SK-N-DZ (cell line): ENCODE measurements around the gene NEK10.

ENCODE experiments used
- DNase-seq: peaks from one replicate; pipeline ENCODE4 v3.0.0-alpha.2; 2015; ENCODE audit warnings: low spot score

NEK10 gene

DNA sequence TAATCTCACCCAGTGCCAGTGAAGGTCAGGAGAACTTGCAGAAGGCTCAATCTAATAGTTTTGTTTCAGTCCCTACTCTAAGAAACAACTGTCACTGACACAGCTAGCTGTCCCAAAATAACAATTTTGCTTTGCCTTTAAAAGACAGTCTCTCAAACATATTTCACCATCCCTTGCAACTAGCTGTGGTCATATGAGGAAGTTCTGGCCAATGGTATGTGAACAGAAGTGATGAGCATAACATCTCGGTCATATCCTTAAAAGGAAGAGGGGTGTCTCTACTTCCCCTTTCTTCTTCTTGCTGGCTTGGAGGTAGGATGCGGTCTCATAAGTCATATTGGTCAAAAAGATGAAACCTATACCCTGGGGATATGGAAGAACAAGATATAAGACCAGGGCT, 198.1 kb downstream of the NEK10 start:
- DNase-seq: no peak

DNA sequence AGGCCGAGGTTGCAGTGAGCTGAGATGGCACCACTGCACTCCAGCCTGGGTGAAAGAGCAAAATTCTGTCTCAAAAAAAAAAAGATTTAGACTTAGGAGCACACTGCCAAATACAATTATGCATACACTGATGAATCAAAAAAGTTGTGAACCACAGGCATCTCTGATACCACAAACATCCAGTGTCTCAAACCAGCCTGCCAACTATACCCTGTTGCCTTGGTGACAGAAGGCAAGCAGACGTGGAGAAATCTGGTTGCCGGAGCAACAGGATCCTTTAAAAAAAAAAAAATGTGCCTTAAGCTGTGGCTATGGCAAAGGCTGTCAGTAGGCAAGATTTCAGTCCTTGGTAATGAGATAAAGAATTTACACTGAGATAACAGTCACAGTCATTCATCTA, 202.3 kb downstream of the NEK10 start:
- DNase-seq: peak; percentile 16

DNA sequence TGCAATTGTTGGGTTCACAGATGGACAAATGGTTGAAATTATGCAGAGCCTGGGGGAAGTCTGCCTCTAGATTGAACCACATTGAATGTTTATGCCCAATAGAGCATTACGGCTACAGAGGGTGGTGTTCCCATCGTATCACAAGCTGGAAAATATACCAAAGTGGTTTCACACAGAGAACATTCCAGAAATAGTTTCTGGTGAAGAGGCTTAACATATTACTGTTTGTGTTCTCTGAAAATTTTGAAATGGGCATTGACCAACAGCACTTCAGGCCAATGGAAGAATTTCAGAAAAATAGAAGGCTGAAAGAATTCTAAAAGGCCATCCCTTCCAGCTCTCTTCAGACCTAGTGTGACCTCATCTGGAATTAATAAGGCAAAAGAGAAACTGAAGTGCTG, 203.9 kb downstream of the NEK10 start:
- DNase-seq: no peak

DNA sequence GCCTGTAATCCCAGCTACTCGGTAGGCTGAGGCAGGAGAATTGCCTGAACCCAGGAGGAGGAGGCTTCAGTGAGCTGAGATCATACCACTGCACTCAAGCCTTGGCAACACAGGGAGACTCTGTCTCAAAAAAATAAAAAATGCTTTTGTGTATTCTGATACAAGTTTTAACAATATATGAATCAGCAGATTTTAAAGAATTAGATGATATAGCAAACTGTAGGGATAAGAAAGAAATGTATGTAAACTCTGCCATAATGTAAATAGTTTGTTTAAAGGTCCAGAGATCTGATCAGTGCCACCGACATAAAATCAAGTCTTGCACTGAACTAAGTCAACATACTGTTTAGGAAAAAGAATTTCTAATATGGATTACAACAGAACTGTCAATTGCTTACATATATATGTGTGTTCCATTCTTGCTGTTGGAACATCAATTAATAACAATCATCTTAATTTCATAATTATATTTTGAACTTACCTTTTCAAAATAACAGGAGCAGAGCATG, 208.3 kb downstream of the NEK10 start:
- no peak for DNase-seq

DNA sequence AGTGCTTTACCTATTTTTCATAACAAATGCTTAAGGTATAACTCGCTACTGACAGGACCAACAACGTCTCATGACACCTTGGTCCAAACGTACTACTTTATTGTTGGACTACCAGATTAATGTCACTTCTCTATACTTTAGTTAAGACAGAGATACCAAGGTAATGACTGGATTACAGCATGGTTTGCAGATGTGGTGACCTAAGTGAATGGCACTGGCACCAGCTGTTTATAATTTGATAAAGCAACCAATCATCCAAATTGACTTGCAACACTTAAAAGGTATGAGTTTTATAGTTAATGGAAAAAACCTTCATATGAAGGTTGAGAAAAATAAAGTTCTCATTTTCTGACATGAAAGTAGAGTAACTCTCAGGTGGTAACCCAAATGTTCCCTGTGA, 209.0 kb downstream of the NEK10 start:
- no peak for DNase-seq

DNA sequence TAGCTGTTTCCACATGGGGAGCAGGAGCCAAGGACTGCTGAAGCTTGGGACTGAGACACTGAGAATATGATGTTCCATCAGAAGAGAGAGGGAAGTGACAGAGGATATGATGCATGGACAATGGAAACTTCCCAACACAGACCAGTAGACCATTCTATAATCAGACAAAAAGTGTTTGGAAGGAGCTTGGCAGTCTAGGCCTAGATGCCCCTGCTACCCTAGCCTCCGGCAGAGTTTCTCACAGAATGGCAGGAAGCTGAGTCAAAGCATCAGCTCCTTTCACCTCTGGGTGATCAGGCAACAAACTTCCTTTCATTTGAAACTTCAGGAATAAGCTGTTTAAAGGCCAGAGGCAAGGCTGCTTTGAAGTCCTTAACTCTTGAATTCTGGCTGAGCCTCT, 222.0 kb downstream of the NEK10 start:
- DNase-seq: no peak

DNA sequence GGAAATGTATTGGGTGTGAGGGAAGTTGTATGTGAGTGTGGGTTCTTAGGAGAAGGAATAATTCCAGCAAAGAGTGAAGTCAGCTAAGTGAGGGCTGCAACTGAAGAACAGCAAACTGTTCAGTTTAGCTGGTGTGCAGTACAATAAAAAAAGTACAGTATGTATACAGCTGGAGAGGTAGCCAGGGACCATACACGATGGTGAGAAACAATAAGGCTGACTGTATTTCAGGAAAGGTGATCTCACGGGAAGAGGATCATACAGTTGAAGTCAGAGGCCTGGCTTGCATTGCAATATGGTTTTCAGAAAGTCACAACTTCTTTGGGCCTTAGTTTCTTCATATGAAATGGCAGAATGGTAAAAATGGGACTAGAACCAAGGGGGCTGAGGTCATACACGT, 222.4 kb downstream of the NEK10 start:
- no peak for DNase-seq

DNA sequence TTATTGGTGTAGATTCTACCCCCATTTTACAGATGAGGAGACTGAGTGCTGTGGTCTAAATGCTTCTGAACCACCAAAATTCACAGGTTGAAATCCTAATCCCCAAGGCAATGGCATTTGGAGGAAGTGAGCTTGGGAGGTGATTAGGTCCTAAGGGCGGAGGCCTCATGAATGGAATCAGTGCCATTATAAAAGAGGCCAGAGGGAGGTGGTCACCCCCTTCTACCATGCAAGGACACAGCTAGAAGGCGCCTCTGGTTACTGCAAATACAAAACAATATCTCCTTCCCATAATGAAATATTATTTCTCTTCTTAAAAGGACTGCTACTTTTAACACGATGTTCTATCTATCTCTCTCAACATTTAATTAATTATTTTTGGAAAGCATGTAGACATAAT, 223.5 kb downstream of the NEK10 start:
- DNase-seq: no peak

DNA sequence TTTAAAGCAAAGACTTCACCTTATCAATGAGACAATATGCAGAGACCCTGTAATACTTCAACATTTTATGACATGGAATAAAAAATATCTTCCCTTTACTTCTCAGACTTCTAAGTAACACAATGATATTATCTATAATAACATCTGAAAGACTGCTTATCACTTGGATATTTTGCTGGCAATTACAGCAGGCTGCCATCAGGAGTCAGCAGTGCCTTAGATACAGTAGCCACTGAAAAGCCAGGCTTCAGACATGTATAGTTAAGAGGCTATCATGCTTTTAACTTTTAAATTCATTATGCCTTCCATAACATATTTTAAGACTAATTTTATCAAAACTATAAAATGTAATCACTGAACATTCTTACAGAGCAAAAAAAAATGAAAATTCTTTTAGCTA, 227.5 kb downstream of the NEK10 start:
- no peak for DNase-seq

DNA sequence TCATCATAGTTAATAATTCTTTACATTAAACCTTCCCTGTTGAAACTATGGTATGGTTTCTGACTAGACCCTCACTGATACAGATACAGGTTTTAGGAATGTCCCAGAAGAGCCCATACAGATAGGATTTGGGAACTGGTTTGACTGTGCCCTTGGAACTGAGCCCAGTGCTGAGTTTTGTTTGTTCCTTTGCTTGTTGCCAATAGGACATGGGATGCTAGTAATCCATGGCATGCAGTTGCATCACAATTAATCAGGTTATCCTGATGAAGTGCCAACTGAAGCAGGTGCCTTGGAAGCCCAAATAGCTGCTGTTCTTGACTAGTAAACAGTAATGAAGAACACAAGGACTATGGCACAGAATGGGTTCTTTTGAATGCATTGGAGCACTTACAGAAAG, 230.6 kb downstream of the NEK10 start:
- no peak for DNase-seq

DNA sequence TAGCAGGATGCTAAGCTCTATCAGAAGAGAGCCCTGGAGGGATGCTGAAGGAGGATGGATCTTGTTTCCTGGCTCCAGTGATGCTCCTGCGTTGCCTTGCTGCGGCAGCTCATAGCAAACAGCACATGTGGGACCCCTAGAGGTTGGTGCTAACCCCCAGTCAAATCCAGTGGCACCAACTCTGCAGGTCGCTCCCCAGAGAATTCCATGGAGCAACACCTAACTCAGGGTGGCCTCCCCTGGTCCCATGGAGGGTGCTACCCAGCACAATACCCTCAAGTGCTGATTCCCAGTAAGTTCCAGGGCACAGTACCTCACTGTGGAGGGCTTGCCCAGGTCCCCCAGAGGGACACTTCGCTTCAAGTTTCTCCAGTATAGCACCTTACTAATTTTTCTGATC, 231.2 kb downstream of the NEK10 start:
- no peak for DNase-seq

DNA sequence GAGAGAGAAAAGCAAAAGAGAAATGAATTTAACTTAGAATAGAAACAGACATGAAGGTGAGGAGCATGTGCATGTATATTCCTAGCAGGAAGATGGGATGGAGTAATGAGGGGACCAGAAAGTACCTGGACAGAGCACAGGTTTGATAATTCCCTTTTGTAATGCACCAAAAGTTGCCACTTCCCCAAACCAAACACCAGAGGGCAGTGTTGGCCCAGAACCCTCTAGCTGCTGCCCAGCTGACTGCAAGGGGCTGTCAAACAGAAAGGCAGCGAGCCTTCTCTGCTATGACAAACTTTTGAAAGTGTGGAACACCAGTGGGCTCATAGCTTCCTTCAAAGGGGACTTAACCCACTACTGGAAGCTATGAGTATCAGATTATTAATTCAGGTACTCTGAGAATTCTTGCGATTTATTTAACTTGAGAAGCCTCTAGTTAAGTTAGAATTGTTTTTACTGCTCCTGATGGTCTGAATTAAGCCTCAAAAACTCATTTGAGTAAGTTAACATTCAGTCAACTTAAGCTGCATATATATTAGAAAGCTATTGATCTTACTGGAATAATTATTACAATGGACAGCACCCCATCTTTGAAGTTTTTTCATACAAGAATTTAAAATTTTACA, 234.9 kb downstream of the NEK10 start:
- DNase-seq: peak; percentile 69

DNA sequence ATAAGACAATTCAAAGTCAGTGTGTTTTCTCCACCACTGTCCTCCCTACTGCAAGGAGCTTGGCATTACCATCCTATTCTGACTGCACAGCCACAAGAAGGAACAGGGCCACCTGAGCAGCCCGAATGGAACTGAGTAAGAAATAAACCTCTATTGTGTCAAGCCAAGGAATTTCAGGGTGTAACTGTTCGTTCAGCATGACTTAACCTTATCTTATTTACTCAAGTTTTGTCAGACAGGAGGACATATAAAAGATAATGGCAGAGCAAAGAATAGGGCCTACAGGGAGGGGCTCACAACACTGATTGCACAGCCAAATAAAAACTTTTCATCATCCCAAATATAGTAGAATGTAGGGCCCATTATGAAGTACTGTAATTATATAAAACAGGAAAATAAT, 236.1 kb downstream of the NEK10 start:
- no peak for DNase-seq

DNA sequence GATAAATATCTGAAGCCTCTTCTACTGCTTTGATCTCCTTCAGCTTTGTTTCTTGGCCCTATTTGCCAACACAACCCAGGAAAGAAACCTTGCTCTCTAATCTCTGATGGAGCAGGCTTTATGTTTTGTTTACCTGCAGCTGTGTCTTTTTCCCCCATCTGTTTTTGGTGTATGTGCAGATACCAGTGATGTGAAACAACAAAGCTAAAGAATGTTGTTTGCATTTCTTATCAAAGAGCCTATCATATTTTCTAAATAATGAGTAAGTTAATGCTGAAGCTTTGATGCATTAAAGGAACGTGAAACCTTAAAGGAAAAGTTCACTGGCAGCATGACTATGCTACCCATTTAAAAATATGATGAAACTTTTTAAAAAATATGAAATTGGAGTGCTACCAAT, 238.4 kb downstream of the NEK10 start:
- DNase-seq: no peak

DNA sequence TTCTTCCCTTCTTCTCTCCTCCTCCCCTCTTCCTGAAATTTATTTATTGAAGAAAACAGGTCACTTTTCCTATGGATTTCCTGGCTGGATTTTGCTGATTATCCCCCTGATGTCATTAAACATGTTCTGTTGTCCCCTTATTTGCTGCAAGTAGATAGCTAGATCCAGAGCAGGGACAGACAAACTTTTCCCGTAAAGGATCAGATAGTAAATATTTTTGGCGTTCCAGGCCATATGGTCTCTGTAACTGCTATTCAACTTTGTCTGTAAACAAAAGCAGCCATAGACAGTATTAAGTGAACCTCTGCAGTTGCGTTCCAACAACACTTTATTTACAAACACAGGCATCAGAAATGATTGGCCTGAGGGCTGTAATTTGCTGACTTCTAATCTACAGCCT, 241.3 kb downstream of the NEK10 start:
- no peak for DNase-seq

DNA sequence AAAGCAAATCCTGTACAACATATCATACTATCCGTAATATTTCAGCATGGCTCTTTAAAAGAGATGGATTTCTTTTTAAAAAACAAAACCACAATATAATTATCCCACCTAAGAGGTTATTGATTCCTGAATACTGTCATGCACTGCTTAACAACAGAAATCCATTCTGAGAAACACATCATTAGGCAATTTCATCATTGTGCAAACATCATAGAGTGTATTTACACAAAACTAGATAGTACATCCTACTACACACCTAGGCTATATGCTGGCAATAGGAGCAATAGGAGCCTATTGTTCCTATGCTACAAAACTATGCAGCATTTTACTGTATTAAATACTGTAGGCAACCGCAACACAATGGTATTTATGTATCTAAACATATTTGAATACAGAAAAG, 242.0 kb downstream of the NEK10 start:
- no peak for DNase-seq

DNA sequence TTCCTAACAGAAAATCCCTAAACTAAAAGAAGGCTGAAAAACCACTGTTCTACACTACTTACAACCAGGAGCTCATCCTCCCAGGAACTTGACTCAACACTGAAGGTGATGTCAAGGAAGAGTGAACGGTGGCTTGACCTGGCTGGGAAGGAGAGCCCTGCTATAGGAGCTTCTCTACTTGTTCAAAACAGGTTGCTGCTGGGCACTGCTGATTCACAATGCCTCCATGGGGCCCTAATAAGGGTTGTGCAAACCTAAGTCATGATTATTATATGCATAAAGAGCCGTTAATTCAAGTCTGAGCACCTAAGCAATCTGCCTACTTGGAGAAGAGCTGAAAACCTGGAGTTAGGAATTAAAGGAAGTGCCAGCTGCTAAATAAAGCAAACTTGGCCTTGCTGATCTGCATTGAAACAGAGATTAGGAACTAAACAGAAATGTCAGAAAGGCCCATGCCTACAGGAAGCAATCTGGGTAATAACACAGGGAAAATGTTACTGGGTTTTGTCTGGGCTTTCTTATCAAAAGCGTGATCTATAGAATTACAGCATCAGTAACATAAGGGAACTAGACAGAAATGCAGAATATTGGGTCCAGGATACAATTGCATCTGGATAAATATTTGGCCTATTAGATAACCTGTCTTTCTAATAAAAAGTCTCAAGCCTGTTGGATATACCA, 243.2 kb downstream of the NEK10 start:
- DNase-seq: peak; percentile 45

DNA sequence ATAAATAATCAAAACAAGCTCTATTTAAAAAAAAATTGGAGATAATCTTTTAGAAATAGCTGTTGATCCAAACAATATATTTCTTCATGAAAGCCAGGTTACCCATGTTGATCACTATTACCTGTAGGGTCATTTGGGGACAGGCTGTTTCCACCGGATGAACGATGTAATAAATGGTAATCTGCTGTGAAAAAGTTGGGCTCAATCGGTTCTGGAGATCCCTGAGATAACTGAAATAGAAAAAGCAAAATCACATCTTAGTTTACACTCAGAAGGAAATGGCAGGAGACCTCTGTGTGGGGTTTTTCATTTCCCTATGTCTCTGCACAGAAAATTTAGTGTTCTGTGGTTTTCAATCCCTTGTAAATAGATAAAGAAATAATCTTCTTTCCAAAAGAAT, 249.5 kb downstream of the NEK10 start:
- DNase-seq: peak; percentile 16

DNA sequence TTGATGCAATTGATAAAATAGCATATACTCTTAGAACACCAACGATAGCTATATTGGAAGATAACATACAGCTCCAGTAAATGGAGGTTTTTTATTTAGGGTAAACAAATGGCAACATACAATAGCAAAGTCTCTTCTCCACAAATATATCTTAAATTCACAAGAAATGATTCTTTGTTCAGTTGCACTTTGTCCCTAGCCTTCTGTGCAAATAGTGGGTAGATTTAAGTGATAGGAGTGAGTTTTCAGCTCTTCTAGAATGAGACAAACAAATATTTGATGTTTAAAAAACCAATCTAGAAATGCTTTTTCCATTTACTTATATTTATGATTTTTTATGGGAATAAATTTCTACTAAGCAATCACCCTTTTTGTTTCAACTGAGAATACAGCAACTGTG, 253.8 kb downstream of the NEK10 start:
- no peak for DNase-seq

DNA sequence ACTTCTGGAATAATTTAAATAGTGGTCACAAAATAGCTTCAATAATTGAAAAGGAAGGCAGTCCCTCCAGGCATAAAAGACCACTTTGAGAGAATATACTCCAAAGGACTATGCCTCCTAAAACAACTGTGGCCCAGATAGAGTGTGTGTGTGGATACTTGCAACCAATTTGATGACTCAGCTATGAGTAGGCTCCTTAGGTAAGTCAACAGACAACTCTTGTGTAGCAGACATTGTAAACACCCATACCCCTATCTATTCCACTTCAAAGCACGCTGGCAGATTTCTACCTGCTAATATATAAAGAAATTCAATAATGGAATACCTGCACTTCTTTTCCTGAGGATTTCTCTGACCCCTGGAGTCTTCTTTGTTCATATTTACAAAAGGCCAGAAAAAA, 254.5 kb downstream of the NEK10 start:
- DNase-seq: no peak

DNA sequence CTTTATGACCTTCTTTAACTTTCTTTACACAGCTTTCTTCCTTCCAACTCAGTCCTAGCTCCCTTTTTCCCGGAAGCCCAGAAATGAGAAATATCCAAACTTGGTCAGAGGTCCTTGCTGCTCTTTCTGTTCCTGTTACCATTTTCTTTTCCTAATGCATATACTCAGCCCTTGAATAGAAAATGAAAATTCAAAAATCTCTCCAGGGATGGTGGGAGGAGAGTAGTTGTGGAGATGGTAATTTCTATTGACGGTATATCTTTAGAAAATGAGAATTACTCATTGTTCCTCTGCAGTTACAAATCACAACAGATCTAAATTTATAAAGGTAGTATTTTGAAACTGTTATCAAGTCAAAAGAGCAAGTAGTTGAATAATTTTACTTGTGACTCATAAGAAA, 255.1 kb downstream of the NEK10 start:
- no peak for DNase-seq

DNA sequence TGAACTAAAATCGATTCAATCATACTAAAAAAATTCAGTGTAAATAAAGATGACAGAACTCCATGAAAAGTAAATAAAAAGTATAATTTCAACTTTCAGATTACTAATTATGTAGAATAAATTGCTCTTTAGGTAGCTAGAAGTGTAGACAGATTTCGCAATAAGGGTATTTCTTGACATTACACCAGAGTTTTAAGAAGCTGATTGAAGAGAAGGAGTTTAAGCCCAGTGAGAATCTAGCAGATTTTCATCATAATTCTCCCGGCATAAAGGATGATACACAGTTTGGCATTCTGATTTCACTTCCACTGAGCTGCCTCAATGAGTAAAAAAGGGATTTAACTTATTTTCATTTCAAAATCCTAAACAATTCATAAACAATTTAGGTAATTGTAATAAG, 259.2 kb downstream of the NEK10 start:
- no peak for DNase-seq

DNA sequence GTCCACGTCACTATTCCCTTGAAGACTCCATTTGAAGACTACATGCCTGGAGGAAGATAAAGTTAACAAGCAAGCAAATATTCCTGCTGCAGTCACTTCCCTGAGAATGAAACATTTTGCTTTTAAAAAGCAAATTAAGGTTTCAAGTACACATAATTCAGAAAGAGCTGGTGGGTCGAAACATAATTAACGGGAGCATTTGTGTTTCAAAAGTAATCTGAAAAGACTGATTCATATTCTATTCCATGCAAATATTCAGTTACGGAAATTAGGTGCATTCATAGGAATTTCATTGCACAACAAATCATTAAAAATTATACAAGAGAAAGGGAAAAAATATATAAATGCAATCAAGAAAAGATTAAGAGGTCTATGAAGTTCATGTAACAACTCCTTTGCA, 260.9 kb downstream of the NEK10 start:
- DNase-seq: no peak

DNA sequence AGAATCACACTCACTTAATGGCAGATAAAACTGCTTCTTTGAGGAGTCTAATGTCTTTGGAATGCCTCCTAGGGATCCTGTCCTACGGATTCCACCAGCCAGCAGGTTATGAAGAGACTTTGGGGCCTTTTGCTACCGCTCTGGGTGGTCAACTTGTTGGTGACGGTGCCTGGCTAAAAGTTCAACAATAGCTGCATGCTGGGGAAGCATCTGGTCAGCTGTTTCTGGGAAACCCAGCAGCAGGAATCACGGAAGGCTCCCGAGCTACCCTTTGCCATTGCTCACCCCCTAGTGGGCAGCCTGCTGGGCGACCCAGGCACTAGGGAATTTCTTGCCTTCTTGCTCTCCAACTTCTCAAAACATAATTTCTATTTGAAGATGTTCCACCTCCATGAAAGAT, 263.3 kb downstream of the NEK10 start:
- no peak for DNase-seq
